ENCODE measurements around the gene NOP56.

The NOP56 gene

DNA sequence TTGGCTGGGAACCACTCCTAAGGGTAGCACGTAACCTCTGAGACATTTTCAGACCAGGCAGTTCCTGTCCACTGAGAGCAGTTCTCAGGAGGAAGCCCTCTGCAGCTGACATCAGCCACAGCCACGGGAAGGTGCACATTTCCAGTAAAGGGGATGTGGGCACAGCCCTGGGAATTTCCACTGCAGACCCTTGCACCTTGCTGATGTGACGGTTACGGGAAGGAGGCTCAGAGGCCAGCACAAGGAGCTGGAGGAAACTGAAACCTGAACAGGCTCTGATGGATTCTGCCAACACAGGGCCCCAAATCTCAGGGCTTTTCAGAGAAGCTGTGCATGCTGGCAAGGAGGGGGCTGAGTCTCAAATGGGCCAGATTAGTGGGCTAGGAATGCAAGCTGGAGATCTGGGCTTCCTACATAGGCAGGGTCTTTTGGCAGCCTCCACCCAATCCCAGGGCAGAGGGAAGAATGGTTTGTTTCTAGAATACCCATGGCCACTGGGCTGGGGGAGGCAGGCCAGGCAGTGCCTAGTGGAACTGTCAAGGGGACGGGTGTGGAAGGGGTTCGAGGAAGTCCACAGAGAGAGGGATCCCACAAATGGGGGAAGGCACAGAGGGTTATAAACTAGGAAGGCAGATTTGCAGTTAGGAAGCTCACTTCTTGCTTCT, 54.4 kb downstream of the NOP56 start:
- no peak for DNase-seq

DNA sequence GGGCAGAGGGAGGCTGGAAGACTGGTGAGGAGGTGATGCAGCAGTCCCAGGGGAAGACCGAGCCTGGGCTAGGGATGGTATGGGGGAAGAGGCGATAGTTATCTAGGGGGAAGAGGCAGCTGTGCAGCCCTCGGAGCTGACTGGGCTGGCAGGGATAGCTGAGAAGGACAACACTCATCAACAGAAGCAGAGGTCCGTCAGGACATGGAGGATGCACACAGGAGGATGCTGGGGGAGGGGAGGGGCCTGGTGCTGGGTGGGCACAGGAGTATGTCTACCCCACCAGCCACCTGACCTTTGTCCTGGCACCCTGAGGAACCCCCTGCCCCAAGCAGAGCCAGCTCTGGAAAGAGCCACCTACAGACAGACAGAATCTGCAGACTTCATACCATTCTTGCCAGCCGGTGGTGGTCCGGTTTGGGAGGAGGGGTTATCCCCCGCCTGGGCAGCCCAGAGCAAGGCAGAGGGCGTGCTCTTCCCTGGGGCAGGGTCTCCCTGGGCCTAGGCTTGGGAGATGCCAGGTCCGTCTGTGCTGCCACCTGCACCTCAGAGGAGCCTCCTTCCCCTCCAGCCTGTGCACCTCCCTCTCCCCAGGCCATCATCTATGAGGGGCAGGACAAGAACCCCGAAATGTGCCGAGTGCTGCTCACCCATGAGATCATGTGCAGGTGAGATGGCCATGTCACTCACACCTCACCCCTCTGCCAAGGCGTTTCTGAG, 55.1 kb downstream of the NOP56 start:
- no peak for DNase-seq
